HepG2 (cell line): ENCODE data around the gene AQP10. TPM values are rescaled to one million over a fixed set of nuclear protein-coding genes. Genes with fewer than 3 reads are reported as not detected.

Experiments used
- EZH2 ChIP-seq: conservative IDR thresholded peaks from 2 replicates; pipeline ENCODE4 v1.6.1; 2012; ENCODE audit warnings: mild to moderate bottlenecking, low read depth, low read length, moderate library complexity
- HIVEP1 ChIP-seq: sonication (generic); formaldehyde crosslinking; IDR thresholded peaks from 2 replicates; pipeline ENCODE4 v1.4.0; 2020; ENCODE audit warnings: mild to moderate bottlenecking, missing genetic modification reagents
- MAZ ChIP-seq, 2 experiments: sonication (generic) in 1 of 2; formaldehyde crosslinking in 1 of 2; IDR thresholded peaks; 2 replicates each; pipeline versions ENCODE4 v1.5.0 to v1.6.1; 2012 to 2020; ENCODE audit warnings: low read depth in 2 of 2, mild to moderate bottlenecking in 2 of 2, borderline replicate concordance in 1 of 2, improper control_type of control experiment in 1 of 2, low read length in 1 of 2, missing genetic modification reagents in 1 of 2, moderate library complexity in 1 of 2
- MIXL1 ChIP-seq: IDR thresholded peaks from 2 replicates; pipeline ENCODE4 v1.6.1; 2016
- PRDM10 ChIP-seq: sonication (generic); formaldehyde crosslinking; IDR thresholded peaks from 2 replicates; pipeline ENCODE4 v1.4.0; 2020; ENCODE audit warnings: low read depth, missing genetic modification reagents
- SNAPC2 ChIP-seq: sonication (generic); formaldehyde crosslinking; IDR thresholded peaks from 2 replicates; pipeline ENCODE4 v1.8.1; 2022; ENCODE audit warnings: mild to moderate bottlenecking, missing genetic modification reagents
- SP4 ChIP-seq: sonication (generic); formaldehyde crosslinking; IDR thresholded peaks from 2 replicates; pipeline ENCODE4 v1.8.1; 2023; ENCODE audit warnings: mild to moderate bottlenecking, missing genetic modification reagents
- ZNF207 ChIP-seq: fragments of 450-650 bp; IDR thresholded peaks from 2 replicates; pipeline ENCODE4 v1.6.1; 2016; ENCODE audit warnings: antibody characterized with exemption, borderline replicate concordance
- ZSCAN22 ChIP-seq: sonication (generic); formaldehyde crosslinking; IDR thresholded peaks from 2 replicates; pipeline ENCODE4 v1.4.0; 2020; ENCODE audit warnings: mild to moderate bottlenecking, missing genetic modification reagents
- polyA plus RNA-seq, 8 experiments: library from polyadenylated mRNA; depleted of rRNA in 3 of 8; stranded (reverse) in 7 of 8; unstranded in 1 of 8; fragments of >200 nt; fragmentation: Illumina TruSeq in 4 of 8; extraction: Trizol in 4 of 8; gene quantifications; 2 replicates each; pipeline versions ENCODE4 v1.2.1 to v1.2.3, GENCODE V29; 2011 to 2016; ENCODE audit warnings: low read depth in 4 of 8, missing spikeins in 1 of 8, mixed read lengths in 1 of 8; ENCODE audit not compliant: insufficient read depth in 1 of 8
- total RNA-seq, 5 experiments: library from RNA; depleted of rRNA; stranded (reverse); fragments of >200 nt; fragmentation: Illumina TruSeq; extraction: Trizol; gene quantifications; 2 replicates each; pipeline ENCODE4 v1.2.3, GENCODE V29; 2016; ENCODE audit warnings: low read depth in 1 of 5
- TF ChIP-seq, protein P1 (sequence below): IDR thresholded peaks from 2 replicates; pipeline ENCODE4 v1.6.1; 2016; ENCODE audit warnings: low read depth
- TF ChIP-seq, protein P2 (sequence below): sonication (generic); formaldehyde crosslinking; IDR thresholded peaks from 2 replicates; pipeline ENCODE4 v1.8.0; 2022; ENCODE audit warnings: mild to moderate bottlenecking, missing genetic modification reagents; ENCODE audit not compliant: insufficient replicate concordance
- TF ChIP-seq, protein P3 (sequence below): sonication (generic); formaldehyde crosslinking; IDR thresholded peaks from 2 replicates; pipeline ENCODE4 v1.4.0; 2020; ENCODE audit warnings: missing genetic modification reagents, mild to moderate bottlenecking, borderline replicate concordance
- TF ChIP-seq, protein P4 (sequence below): IDR thresholded peaks from 2 replicates; pipeline ENCODE4 v1.6.1; 2016; ENCODE audit warnings: low read depth, borderline replicate concordance

AQP10 gene
- total and polyA plus RNA-seq, 2 of the 13 experiments (the other 11 are each of a cell fraction or from before 2014, with no cell fraction given), result 0.30 TPM; not detected in 1

DNA sequence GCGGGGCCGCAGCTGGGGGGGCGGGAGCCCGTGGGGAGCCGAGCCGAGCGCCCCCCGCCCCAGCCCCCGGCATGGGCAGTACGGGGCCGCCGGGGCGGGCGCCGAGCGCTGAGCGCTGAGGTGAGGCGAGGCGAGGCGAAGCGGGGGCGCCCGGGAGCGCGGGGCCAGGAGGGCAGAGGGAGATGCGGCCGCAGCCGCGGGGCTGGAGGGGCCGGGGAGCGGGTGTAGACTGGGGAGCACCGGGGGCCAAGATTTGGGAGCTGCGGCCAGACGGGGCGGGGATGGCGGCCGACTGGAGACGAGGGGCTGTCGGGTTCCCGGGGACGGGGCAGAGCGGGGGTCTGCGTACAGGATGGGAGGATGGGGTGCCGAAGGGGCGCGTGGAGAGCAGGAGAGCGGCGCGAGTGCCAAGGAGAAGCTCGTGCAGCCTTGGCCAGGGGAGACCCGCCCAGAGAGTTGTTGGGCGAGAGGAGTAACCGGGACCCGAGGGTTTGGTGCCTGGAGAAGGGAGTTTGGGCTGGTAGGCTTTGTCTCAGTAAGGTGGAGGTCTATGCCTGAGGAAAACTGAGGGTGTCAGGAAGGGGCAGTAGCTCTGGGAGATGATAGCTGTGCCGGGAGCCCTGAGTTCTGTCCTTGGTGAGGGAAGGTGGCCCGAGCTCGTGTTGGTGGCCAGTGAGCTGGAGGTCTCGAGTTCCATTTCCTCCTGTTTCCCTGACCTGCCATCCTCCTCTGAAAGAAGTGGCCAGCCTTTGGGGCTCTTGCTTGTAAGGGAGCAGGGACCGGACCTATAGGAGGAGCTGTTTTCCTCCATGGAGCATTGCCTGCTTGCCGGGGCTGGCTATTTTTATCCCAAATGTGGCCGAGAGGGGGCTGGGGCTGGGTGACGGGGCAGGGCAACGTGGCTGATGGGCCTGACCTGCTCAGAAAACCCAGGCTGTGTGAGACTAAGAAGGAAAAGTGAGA, 5.0 kb downstream of the AQP10 start (continued):
- TF ChIP-seq PRDM10 (CRISPR knock-in tag), result no peak
- TF ChIP-seq, protein P1, sequence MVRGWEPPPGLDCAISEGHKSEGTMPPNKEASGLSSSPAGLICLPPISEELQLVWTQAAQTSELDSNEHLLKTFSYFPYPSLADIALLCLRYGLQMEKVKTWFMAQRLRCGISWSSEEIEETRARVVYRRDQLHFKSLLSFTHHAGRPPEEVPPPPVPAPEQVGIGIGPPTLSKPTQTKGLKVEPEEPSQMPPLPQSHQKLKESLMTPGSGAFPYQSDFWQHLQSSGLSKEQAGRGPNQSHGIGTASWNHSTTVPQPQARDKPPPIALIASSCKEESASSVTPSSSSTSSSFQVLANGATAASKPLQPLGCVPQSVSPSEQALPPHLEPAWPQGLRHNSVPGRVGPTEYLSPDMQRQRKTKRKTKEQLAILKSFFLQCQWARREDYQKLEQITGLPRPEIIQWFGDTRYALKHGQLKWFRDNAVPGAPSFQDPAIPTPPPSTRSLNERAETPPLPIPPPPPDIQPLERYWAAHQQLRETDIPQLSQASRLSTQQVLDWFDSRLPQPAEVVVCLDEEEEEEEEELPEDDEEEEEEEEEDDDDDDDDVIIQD (CRISPR knock-in tag), result no peak
- TF ChIP-seq EZH2, result no peak
- no peak for TF ChIP-seq SNAPC2 (CRISPR knock-in tag)
- TF ChIP-seq SP4, result no peak
- TF ChIP-seq, protein P2, sequence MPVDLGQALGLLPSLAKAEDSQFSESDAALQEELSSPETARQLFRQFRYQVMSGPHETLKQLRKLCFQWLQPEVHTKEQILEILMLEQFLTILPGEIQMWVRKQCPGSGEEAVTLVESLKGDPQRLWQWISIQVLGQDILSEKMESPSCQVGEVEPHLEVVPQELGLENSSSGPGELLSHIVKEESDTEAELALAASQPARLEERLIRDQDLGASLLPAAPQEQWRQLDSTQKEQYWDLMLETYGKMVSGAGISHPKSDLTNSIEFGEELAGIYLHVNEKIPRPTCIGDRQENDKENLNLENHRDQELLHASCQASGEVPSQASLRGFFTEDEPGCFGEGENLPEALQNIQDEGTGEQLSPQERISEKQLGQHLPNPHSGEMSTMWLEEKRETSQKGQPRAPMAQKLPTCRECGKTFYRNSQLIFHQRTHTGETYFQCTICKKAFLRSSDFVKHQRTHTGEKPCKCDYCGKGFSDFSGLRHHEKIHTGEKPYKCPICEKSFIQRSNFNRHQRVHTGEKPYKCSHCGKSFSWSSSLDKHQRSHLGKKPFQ, result no peak
- TF ChIP-seq ZNF207, result no peak
- TF ChIP-seq HIVEP1 (CRISPR knock-in tag), result no peak
- no peak for TF ChIP-seq MAZ (IDR thresholded peaks at IDR 0.05; ENCODE audit: borderline replicate concordance, low read depth, low read length)
- no peak for TF ChIP-seq MAZ (CRISPR knock-in tag; IDR thresholded peaks at IDR 0.05; ENCODE audit: low read depth)
- TF ChIP-seq, protein P3, sequence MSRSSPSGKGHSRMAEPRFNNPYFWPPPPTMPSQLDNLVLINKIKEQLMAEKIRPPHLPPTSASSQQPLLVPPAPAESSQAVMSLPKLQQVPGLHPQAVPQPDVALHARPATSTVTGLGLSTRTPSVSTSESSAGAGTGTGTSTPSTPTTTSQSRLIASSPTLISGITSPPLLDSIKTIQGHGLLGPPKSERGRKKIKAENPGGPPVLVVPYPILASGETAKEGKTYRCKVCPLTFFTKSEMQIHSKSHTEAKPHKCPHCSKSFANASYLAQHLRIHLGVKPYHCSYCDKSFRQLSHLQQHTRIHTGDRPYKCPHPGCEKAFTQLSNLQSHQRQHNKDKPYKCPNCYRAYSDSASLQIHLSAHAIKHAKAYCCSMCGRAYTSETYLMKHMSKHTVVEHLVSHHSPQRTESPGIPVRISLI, result no peak
- no peak for TF ChIP-seq ZSCAN22 (CRISPR knock-in tag)
- TF ChIP-seq, protein P4, sequence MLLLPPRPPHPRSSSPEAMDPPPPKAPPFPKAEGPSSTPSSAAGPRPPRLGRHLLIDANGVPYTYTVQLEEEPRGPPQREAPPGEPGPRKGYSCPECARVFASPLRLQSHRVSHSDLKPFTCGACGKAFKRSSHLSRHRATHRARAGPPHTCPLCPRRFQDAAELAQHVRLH (CRISPR knock-in tag), result no peak
- TF ChIP-seq MIXL1 (CRISPR knock-in tag), result no peak
